SKM-1 (cell line): Measurements from ENCODE around the gene LMTK3.

ENCODE experiments used
- DNase-seq: peaks from one replicate; lab custom pipeline; 2025; ENCODE audit not compliant: unreplicated experiment; lab: John Stamatoyannopoulos, UW

The LMTK3 gene

GRCh38 chr19:48475369-48476068 is 36.1 kb downstream of the LMTK3 start:
- no peak for DNase-seq

GRCh38 chr19:48474084-48474592 is 37.5 kb downstream of the LMTK3 start:
- no peak for DNase-seq

- no peak for DNase-seq
Measured at GRCh38 chr19:48473161-48473966, 38.3 kb downstream of the LMTK3 start.

GRCh38 chr19:48471836-48472235 is 39.8 kb downstream of the LMTK3 start:
- no peak for DNase-seq

- DNase-seq, result no peak
Measured at GRCh38 chr19:48470856-48471255, 40.8 kb downstream of the LMTK3 start.

GRCh38 chr19:48469934-48470680 is 41.5 kb downstream of the LMTK3 start:
- no peak for DNase-seq

GRCh38 chr19:48469289-48469881 is 42.2 kb downstream of the LMTK3 start, which contains the start of gene CYTH2:
CYTH2 (plus strand) TSS chr19:48469369; CDS start chr19:48469508, 139 bp downstream.
- DNase-seq, result no peak

- DNase-seq, result peak; percentile 98
Measured at GRCh38 chr19:48468772-48469288, 42.8 kb downstream of the LMTK3 start.

- DNase-seq, result no peak
Measured at GRCh38 chr19:48466561-48467325, 44.9 kb downstream of the LMTK3 start.

GRCh38 chr19:48465215-48465614 is 46.4 kb downstream of the LMTK3 start:
- DNase-seq, result no peak

- DNase-seq, result no peak
Measured at GRCh38 chr19:48461982-48462655, 49.5 kb downstream of the LMTK3 start.

- DNase-seq, result no peak
Measured at GRCh38 chr19:48461651-48461981, 50.0 kb downstream of the LMTK3 start.

- DNase-seq, result no peak
Measured at GRCh38 chr19:48458016-48458415, 53.6 kb downstream of the LMTK3 start.

- no peak for DNase-seq
Measured at GRCh38 chr19:48456864-48457263, 54.8 kb downstream of the LMTK3 start.

- DNase-seq, result no peak
Measured at GRCh38 chr19:48455908-48456562, 55.6 kb downstream of the LMTK3 start.

- no peak for DNase-seq
Measured at GRCh38 chr19:48455171-48455907, 56.3 kb downstream of the LMTK3 start, which contains the start of gene KCNJ14. KCNJ14 (plus strand) TSS chr19:48455574; CDS start chr19:48461725, 6,151 bp downstream.

- DNase-seq, result no peak
Measured at GRCh38 chr19:48454150-48454730, 57.4 kb downstream of the LMTK3 start.
